PFSK-1 (cell line): Measurements from ENCODE around the gene PNMA1.

Source experiments
- FOXP2 ChIP-seq: optimal IDR thresholded peaks from 2 replicates; pipeline ENCODE3; 2011; ENCODE audit warnings: borderline replicate concordance, control low read depth, inconsistent platforms; ENCODE audit not compliant: insufficient read depth; ENCODE audit errors: extremely low read length, extremely low read depth
- POLR2AphosphoS5 ChIP-seq: IDR thresholded peaks from 2 replicates; pipeline ENCODE4 v1.6.1; 2012; ENCODE audit warnings: low read depth, mild to moderate bottlenecking, control low read depth, low read length, moderate library complexity
- SIN3A ChIP-seq: IDR thresholded peaks from 2 replicates; pipeline ENCODE4 v1.6.1; 2012; ENCODE audit warnings: mild to moderate bottlenecking, low read length, moderate library complexity, borderline replicate concordance; ENCODE audit not compliant: insufficient read depth
- TAF1 ChIP-seq: IDR thresholded peaks from 2 replicates; pipeline ENCODE4 v1.6.1; 2012; ENCODE audit warnings: low read length, control low read depth, borderline replicate concordance; ENCODE audit not compliant: insufficient read depth
- TF ChIP-seq, protein P1 (sequence below), 2 experiments: IDR thresholded peaks; 2 replicates each; pipeline versions ENCODE4 v1.6.1 to v1.8.0; 2011 to 2012; ENCODE audit warnings: low read depth in 2 of 2, low read length in 2 of 2, control low read depth in 1 of 2, inconsistent platforms in 1 of 2, mild to moderate bottlenecking in 1 of 2, moderate library complexity in 1 of 2; ENCODE audit not compliant: insufficient read depth in 1 of 2

PNMA1 gene

DNA sequence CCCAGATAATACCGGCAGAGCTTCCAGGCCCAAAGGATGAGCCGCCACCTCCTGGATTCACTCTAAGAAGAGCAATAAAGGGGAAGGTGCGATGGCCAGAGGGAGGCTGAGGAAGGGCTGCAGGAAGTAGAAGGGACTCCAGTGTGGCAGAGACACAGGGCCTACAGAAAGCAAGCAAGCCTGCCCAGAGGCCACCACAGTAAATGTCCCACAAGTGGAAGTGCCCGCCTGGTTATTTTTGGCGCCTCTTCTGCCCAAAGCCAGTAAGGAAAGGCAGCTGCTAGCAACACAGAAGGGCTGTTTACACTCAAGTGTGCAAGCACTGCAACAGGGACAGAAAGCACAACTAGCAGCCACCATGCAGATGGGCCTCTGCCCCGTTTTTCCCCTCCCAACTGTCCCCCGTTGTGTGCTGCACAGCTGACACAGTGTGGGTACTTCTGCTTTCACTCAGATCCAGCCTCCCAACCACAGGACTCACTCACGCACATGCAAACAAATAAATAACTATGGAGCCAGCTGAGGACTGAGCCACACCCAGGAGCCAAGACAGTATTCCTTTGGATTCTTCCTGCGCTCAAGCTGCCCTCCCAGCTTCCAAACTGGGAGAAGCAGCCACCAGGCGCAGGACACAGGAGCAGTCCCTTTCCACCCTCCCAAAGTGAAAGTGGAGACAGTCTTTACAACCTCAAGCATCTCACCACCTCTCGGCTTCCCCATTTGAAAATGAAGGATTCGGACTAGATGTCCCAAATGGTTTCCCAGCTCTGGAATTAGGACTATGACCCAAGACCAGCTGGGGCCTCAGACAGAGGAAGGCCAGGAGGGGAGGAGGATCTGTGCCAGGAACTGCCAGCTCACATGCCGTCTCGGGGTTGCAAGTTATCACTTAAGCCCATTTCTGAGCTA lies 40.0 kb upstream of the PNMA1 start:
- TF ChIP-seq SIN3A (no peak), POLR2AphosphoS5 (no peak), FOXP2 (no peak), TAF1 (no peak)
- TF ChIP-seq, protein P1, sequence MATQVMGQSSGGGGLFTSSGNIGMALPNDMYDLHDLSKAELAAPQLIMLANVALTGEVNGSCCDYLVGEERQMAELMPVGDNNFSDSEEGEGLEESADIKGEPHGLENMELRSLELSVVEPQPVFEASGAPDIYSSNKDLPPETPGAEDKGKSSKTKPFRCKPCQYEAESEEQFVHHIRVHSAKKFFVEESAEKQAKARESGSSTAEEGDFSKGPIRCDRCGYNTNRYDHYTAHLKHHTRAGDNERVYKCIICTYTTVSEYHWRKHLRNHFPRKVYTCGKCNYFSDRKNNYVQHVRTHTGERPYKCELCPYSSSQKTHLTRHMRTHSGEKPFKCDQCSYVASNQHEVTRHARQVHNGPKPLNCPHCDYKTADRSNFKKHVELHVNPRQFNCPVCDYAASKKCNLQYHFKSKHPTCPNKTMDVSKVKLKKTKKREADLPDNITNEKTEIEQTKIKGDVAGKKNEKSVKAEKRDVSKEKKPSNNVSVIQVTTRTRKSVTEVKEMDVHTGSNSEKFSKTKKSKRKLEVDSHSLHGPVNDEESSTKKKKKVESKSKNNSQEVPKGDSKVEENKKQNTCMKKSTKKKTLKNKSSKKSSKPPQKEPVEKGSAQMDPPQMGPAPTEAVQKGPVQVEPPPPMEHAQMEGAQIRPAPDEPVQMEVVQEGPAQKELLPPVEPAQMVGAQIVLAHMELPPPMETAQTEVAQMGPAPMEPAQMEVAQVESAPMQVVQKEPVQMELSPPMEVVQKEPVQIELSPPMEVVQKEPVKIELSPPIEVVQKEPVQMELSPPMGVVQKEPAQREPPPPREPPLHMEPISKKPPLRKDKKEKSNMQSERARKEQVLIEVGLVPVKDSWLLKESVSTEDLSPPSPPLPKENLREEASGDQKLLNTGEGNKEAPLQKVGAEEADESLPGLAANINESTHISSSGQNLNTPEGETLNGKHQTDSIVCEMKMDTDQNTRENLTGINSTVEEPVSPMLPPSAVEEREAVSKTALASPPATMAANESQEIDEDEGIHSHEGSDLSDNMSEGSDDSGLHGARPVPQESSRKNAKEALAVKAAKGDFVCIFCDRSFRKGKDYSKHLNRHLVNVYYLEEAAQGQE (IDR thresholded peaks at IDR 0.05; ENCODE audit: insufficient read depth in 1 of 2, low read depth in 2 of 2, low read length in 2 of 2), result no peak

DNA sequence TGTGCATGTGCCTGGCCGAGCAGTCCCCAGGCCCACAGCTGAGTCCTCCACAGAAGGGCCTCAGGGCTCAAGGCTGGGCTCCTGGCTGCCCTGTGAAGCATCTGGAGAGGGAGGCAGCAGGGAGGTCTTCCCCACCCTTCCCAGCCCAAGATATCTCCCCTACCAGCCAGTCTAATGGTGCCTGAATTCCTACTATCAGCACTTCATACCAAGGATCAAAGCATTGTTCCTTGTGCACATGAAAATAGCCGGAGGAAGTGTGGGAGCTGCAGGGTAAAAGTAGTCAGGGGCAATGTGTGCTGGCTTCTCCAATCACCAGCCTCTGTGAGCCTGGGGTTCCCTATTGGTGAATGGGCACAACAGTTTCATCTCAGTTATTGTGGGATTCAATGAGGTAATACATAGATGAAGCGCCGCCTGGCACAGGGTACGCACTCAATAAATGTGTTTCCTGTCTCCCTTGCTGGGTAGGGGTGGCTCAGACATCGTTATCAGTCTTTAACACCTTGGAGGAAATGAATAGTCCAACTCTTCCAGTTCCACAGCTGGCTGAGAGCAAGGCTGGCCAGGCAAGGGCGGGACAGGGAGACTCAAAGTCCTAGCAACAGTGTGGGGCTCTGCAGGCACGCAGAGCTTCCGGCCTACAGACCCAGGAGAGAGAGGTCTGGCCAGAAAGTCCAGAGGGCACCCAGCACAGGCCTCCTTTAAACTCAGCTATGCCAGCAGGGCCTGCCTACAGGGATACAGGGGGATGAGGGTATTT lies 39.1 kb upstream of the PNMA1 start:
- TF ChIP-seq SIN3A, result no peak
- TF ChIP-seq FOXP2, result no peak
- TF ChIP-seq, protein P1 (IDR thresholded peaks at IDR 0.05; ENCODE audit: insufficient read depth in 1 of 2, low read depth in 2 of 2, low read length in 2 of 2), result no peak
- no peak for TF ChIP-seq TAF1
- no peak for TF ChIP-seq POLR2AphosphoS5

DNA sequence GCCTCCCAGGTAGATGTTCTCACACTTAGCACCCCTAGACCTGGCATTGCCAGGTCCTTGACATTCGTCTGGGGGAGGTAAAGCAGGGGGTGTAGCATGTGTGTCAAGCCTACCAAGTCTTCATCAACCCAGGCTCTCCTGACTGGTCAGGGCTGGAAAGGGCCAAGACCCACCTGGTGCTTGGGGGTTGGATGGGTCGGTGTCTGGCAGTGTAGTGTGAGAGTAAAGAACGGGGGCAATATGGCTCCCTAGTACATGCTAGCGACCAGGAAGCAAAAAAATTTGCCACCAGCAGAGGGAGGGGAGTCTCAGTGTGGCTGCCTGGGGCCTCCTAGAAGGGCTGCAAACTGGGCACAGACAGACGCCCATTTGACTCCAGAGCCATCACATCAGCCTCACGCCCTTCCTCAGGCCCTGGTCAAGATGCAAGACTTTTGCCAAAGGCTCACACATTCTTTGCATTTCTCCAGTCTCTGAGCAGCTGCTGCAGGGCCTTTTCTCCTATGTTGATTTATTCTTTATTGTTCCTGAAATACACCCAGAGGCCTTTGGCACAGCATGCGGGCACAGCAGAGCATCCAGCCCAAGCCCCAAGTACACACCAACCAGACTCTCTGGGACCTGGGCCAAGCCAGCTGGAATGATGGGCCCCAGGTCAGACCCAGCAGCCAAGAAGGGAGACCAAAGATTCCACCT lies 38.3 kb upstream of the PNMA1 start:
- TF ChIP-seq FOXP2 (no peak), SIN3A (no peak)

DNA sequence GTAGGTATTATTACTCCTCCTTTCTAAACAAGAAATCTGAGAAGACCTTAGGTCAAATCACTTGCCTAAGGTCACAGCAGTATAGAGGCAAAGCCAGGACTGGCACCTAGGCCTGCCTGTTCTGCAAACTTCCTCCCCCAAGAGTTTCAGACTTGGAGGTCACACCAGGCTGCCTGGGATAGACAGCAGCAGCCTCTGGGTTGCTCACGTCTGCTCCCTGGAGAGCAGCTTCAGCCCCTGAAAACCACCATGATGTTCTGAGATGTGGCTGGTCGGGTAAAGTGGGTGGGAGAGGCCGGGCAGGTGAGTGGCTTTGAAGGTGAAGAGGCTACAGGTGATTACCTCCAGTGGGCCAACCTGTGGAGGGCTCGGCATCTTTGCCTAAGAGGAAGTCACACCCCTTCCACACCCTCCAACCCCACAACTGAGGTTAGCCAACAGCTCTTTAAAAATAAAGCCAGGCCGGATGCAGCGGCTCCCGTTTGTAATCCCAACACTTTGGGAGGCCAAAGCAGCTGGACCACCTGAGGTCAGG lies 37.0 kb upstream of the PNMA1 start:
- no peak for TF ChIP-seq FOXP2

DNA sequence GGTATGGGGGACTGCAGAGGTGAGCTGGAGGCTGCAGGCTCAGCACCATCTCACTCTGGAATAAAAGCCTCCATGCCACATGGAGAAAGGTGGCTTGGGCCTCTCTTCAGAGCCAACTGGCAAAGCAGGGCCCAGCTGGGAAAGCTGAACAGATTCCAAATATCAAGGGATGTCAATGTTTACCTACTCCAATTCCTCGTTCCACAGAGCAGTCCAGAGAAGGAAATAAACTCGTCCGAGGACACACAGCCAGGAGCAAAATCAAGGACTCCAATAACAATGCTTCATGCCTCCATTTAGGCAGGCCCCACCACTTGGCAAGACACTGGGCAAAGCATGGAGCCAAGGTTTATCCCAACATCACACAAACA lies 36.3 kb upstream of the PNMA1 start:
- TF ChIP-seq TAF1, result no peak
- TF ChIP-seq SIN3A, result no peak
- TF ChIP-seq POLR2AphosphoS5, result no peak
- no peak for TF ChIP-seq FOXP2
- TF ChIP-seq, protein P1 (IDR thresholded peaks at IDR 0.05; ENCODE audit: insufficient read depth in 1 of 2, low read depth in 2 of 2, low read length in 2 of 2), result no peak
